OCI-LY3 (cell line): ENCODE results near the gene HSPA1B.

Experiments
- CTCF ChIP-seq: fragments of 200-600, 300-600 bp; sonication (generic); IDR thresholded peaks from 2 replicates; pipeline ENCODE4 v1.5.1; 2014; ENCODE audit warnings: antibody characterized with exemption, low read length, low read depth
- EZH2phosphoT487 ChIP-seq: fragments of 200-600 bp; shearing (Covaris generic); IDR thresholded peaks from 2 replicates; pipeline ENCODE4 v1.6.1; 2018; ENCODE audit warnings: antibody characterized with exemption, mixed run types, low read depth

DNA sequence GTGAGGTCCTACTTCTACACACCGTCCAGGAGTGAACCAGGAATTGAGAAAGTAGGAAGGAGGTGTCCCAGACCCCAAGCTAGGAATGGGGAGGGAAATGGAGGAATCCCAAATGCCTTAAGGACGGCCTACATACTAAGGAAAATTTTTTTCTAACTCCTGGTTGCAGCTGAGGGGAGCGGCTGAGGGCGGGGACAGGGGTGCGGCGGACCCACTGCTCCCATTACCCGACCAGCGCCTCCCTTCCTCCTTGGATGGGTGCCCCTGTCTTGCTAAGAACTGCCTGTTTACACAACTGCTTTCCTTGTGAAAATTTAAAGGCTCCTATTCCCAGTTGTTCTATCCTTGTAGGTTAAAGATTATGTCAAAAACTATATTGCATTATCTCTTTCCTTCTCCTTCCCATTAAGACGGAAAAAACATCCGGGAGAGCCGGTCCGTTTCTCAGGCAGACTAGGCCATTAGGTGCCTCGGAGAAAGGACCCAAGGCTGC, 699 bp upstream of the HSPA1B start:
- TF ChIP-seq CTCF, result no peak
- TF ChIP-seq EZH2phosphoT487, result no peak
